ENCODE data around the gene ANXA2.
A peak's percentile ranks its signal among the peaks of the same experiment; 100 is the strongest.
"Not testable (repeated sequence)": the region's sequence is repeated elsewhere in the genome, so short reads cannot be mapped to it uniquely, and the experiment has no call there.

Gene ANXA2

GRCh38 chr15:60343221-60343970, 54.4 kb downstream of the ANXA2 start:
- no peak for DNase-seq (ENCODE audit: low spot score)

- no peak for DNase-seq (ENCODE audit: low spot score)
Measured at GRCh38 chr15:60340207-60340921, 57.4 kb downstream of the ANXA2 start.

- no peak for DNase-seq (ENCODE audit: low spot score)
Measured at GRCh38 chr15:60339236-60339635, 58.5 kb downstream of the ANXA2 start.

GRCh38 chr15:60338810-60339209, 59.0 kb downstream of the ANXA2 start:
- no peak for DNase-seq (ENCODE audit: low spot score)

- no peak for DNase-seq (ENCODE audit: low spot score)
Measured at GRCh38 chr15:60337076-60337475, 60.7 kb downstream of the ANXA2 start.

GRCh38 chr15:60335296-60335695, 62.5 kb downstream of the ANXA2 start:
- not testable (repeated sequence) for DNase-seq (ENCODE audit: low spot score)

- DNase-seq (ENCODE audit: low spot score) = peak; percentile 51
Measured at GRCh38 chr15:60328852-60329443, 68.8 kb downstream of the ANXA2 start.

GRCh38 chr15:60326824-60327654, 70.7 kb downstream of the ANXA2 start:
- peak; percentile 45 for DNase-seq (ENCODE audit: low spot score)

GRCh38 chr15:60326343-60326742, 71.4 kb downstream of the ANXA2 start:
- no peak for DNase-seq (ENCODE audit: low spot score)

- no peak for DNase-seq (ENCODE audit: low spot score)
Measured at GRCh38 chr15:60325905-60326304, 71.9 kb downstream of the ANXA2 start.

GRCh38 chr15:60324706-60325438, 72.9 kb downstream of the ANXA2 start:
- no peak for DNase-seq (ENCODE audit: low spot score)

- no peak for DNase-seq (ENCODE audit: low spot score)
Measured at GRCh38 chr15:60323322-60323721, 74.5 kb downstream of the ANXA2 start.

GRCh38 chr15:60320365-60320764, 77.4 kb downstream of the ANXA2 start:
- no peak for DNase-seq (ENCODE audit: low spot score)

- DNase-seq (ENCODE audit: low spot score) = no peak
Measured at GRCh38 chr15:60318216-60318867, 79.4 kb downstream of the ANXA2 start.

GRCh38 chr15:60316961-60317360, 80.8 kb downstream of the ANXA2 start:
- DNase-seq (ENCODE audit: low spot score) = no peak

GRCh38 chr15:60315878-60316277, 81.9 kb downstream of the ANXA2 start:
- DNase-seq (ENCODE audit: low spot score) = no peak

GRCh38 chr15:60313906-60314305, 83.9 kb downstream of the ANXA2 start:
- DNase-seq (ENCODE audit: low spot score) = no peak

- no peak for DNase-seq (ENCODE audit: low spot score)
Measured at GRCh38 chr15:60307034-60307433, 90.8 kb downstream of the ANXA2 start.

- no peak for DNase-seq (ENCODE audit: low spot score)
Measured at GRCh38 chr15:60301024-60301423, 96.8 kb downstream of the ANXA2 start.

- peak; percentile 80 for DNase-seq (ENCODE audit: low spot score)
Measured at GRCh38 chr15:60299452-60300047, 98.2 kb downstream of the ANXA2 start.
